ENCODE measurements around the gene EFNA5.

GRCh38 chr5:107631805-107632362, 38.9 kb downstream of the EFNA5 start:
- TF ChIP-seq POLR2AphosphoS5 (IDR thresholded peaks at IDR 0.05; ENCODE audit: low read depth, low read length) (no peak), POLR2A (IDR thresholded peaks at IDR 0.05; ENCODE audit: low read depth, low read length) (no peak), TAF1 (IDR thresholded peaks at IDR 0.05; ENCODE audit: low read depth, low read length) (no peak), SPI1 (IDR thresholded peaks at IDR 0.05; ENCODE audit: low read depth, low read length) (no peak)
